HL-60/S4 (cell line): Measurements from ENCODE around the gene DKC1.

Experiments used
- in situ Hi-C: fragments of 300-500 bp; cut with MboI; formaldehyde crosslinking; loops from 2 replicates; pipeline ENCODE4 v1.14.3; 2022; ENCODE audit warnings: low sequenced_read_pairs

Gene DKC1

GRCh38 chrX:154762537-154763296, at the start of gene DKC1:
Gene DKC1, plus strand, starts transcription at chrX:154762864. Its CDS starts 102 bp downstream, at chrX:154762966.
- in situ Hi-C loops, result no loop called here

DNA sequence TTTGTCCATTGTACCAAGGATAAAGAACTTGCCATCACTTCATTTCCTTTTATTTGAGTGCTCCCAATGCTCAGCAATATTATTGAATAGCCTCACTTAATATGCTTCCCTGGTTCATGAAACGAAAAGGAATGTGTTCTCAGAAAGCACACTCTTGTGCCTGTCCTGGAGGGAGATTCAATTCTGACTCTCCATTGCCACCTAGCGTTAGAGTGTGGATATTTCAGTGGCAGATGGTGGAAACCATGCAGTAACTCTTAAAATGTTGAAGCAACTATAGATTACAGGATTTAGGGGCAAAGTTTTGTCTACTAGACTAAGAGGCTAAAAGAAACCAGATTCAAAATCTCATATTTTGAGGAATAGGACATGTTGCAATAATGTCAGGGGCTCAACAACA, 47.7 kb upstream of the DKC1 start:
- in situ Hi-C loops, result no loop called here

DNA sequence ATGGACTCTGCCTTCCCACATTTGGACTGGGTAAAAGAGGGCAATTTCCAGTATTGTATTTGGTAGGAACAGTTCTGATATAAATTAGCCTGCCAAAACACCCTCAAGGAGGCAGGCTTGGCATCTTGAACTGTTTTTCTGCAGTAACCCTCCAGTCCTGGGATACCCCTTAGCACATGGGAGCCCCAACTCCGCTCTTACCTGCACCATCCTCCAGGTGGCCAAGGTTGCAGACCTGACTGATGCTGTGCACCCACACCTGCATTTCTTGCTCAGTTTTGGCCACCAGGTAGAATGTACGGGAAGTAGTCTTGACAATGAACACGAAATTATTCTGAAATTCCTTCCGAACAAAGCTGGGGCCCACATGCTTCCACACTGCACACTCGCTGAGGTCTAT, 46.8 kb upstream of the DKC1 start:
- in situ Hi-C loops, result no loop called here

DNA sequence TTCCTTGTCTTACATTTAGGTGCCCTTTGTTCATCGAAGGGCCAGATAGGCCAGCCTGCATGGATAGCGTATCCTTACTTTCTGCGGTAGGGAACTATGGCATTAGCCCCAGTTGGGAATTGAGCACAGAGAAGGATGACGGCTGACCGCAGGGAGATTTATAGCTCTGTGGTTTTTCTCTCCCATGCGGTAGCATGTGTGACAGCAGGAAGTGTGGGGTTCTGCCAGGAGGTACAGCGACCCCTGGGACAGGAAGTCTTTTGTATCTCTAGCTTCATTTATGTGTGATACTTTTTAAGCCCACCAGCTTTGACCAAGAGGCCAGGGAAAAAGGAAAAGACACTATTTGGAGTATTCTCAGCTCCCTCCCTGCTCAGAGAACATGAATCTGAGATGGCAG, 44.8 kb upstream of the DKC1 start:
- in situ Hi-C loops, result no loop called here

- in situ Hi-C loops, result no loop called here
Observed at GRCh38 chrX:154718616-154719015, 44.0 kb upstream of the DKC1 start.

- in situ Hi-C loops, result no loop called here
Observed at GRCh38 chrX:154719132-154719675, 43.5 kb upstream of the DKC1 start.

DNA sequence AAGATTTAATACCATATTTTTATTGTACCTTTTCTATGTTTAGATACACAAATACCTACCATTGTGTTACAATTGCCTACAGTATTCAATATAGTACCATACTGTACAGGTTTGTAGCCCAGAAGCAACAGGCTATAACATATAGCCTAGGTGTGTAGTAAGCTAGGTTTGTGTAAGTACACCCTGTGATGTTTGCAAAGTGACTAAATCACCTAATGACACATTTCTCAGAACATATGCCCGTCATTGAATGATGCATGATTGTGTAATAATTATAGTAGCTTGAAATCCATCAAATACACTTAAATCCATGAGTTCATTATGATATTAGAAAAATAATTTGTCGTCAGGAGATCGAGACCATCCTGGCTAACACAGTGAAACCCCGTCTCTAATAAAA, 42.6 kb upstream of the DKC1 start:
- in situ Hi-C loops, result no loop called here

GRCh38 chrX:154721155-154721554, 41.5 kb upstream of the DKC1 start:
- in situ Hi-C loops, result no loop called here

DNA sequence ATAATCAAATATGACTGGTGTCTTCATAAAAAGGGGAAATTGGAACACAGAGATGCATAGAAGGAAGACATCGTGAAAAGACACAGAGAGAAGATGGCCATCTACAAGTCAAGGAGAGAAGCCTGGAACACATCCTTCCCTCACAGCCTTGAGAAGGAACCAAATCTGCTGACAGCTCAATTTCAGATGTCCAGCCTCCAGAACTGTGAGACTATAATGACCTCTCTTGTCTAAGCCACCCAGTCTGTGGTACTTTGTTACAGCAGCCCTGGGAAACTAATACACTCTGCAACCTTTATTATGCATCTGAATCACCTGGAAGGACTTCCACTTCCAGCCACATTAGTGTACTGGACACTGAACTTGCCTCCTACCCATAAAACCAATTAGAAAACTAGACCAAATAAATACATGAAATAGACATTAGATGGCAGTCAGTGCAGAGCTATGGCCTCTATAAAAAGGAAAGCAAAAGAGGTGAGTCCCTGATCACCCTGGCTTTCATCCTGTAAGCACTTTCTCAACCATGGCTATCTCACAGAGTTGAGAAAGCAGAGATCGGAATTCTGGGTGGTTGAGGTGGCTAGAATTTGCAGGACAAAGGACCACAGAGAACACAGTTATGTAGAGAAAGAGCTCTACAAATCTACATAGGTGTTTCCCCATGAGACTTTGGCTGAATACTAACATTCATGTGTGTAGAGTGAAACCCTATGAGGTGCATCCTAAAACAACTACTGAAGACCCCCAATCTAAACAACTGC, 37.5 kb upstream of the DKC1 start:
- in situ Hi-C loops, result no loop called here

GRCh38 chrX:154727418-154727817, 35.2 kb upstream of the DKC1 start:
- in situ Hi-C loops, result no loop called here

GRCh38 chrX:154727871-154728270, 34.8 kb upstream of the DKC1 start:
- in situ Hi-C loops, result no loop called here

GRCh38 chrX:154728431-154729190, 34.1 kb upstream of the DKC1 start:
- in situ Hi-C loops, result no loop called here

GRCh38 chrX:154729439-154729838, 33.2 kb upstream of the DKC1 start:
- in situ Hi-C loops, result no loop called here

DNA sequence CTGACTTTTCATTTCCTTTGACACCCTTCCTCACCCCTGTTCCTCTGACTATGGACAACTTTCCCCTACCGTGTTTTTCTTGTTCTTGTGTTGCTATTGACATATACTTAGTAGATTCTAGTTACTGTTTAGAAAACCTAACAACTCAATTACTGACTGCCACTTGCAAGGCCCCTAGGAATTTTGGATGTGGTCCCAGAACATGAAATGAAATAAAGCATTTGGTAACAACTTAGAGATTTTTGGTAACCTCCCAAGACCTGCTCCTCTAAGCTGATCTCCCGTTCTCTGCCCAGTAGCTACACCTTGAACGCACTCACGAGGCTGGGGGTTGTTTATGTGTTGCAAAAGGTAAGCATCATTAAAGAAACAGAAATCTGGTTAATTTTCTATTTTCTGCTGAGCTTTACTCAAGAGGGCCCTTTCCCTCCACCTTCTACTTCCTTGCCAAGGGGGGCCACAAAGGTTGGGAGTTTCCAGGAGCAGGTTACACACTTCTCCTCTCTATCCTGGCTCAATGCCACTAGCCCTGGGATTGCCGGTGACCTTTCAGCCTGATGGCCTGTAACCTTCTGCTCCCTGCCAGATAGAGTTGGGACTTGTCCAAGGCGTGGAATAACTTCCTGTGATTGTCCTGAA, 32.3 kb upstream of the DKC1 start:
- in situ Hi-C loops, result no loop called here

DNA sequence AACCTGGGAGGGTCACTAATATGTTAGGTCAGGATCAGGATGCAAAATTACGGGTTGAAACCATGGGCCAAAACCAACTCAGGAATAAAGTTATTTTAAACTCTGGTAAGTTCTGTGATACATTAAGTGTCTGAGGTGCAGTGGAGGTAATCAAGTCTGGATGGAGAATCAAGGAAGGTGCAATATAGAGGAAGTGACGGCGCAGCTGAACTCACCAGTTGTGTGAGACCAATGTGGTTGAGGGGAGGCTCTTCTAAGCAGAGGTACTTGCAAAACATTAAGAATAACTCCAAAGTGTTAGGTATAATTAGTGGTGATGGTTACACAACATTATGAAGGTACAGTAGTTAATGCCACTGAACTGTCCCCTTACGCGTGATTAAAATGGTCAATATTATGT, 31.5 kb upstream of the DKC1 start:
- in situ Hi-C loops, result no loop called here

- in situ Hi-C loops, result no loop called here
Observed at GRCh38 chrX:154731881-154732280, 30.8 kb upstream of the DKC1 start.

DNA sequence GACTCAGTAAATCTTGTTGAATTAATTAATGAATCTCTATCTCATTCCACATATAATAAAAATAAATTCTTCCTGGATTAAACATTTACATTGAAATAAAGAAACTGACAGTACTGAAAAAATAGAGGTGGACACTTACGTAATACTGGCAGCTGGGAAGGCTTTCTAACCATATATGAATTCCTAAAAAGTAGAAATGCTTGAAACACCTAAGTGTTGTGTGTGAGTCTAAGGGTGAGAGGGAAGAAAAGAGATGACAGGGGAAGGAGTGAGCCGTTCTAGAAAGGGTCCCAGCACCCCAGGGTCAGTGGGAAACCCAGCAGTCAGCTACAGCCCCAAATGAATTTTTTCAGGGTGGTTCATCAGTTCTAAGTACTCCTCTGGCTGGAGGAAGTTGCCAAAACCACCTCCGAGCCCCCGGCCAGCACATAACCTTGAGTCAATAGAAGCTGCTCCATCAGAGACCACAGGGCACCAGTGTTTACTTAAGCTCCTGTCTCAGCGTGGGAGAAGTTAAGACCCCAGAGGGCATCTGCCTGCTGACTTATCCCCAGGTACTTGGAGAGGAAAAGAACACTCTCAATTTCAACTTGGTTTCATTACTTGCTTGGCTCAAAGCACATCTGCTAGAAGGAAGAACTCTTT, 30.1 kb upstream of the DKC1 start:
- in situ Hi-C loops, result no loop called here

GRCh38 chrX:154733066-154733425, 29.6 kb upstream of the DKC1 start:
- in situ Hi-C loops, result no loop called here

DNA sequence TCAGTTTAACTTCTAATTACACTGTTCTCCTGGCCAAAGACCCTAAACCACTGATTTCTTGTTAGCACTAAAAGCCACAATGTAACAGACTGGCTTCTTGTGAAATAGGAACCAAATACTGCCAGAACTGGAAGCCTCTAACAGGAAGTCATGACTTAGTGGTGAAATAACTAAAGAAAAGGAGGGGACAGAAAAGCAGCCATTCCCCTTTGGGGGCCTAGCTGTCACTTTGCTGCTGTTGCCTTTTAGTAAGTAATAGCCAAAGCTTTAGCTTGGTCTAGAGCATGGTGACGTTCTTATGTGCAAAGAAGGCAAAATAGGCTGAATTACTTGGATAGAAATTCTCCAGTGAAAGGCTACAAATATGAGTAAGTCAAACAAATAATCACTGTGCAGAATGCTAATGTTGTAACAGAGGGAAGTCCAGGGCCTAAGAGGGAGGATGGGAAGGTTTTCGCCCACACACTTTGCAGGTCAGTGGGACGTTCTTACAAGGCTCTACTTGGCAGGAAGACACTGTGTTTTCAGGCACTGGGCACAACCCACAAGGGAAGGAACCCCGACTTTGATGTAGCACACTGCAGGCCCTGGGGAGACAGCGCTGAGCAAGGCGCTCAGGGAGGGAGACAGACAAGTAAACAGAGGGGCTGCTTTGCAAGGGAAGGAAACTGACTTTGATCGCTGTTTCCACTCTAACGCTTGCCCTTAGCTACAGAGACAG, 28.4 kb upstream of the DKC1 start:
- in situ Hi-C loops, result no loop called here
